OCI-LY7 (cell line): ENCODE results near the gene MRPL45. TPM values are rescaled to one million over a fixed set of nuclear protein-coding genes. Genes with fewer than 3 reads are reported as not detected.
"Not testable (repeated sequence)": the region's sequence is repeated elsewhere in the genome, so short reads cannot be mapped to it uniquely, and the experiment has no call there.

Source experiments
- Bru-seq: library from RNA; stranded (reverse); fragments of 400-500 nt; gene quantifications from one replicate; lab custom pipeline; 2021; lab: Mats Ljungman, UMichigan
- BruChase-seq, 2 experiments: library from RNA; stranded (reverse); fragments of 400-500 nt; gene quantifications; one replicate each; lab custom pipeline; 2021; lab: Mats Ljungman, UMichigan
- BruUV-seq: library from RNA; stranded (reverse); fragments of 400-500 nt; replicated peaks from 2 replicates; lab custom pipeline; 2021; lab: Mats Ljungman, UMichigan
- CTCF ChIA-PET: fragments of 300-600 bp; sonication (Branson Sonifier 250); formaldehyde crosslinking; loops from one replicate; lab custom pipeline; 2022; ENCODE audit warnings: antibody characterized with exemption; ENCODE audit not compliant: unreplicated experiment; lab: Charles Lee
- POLR2A ChIA-PET: fragments of 300-600 bp; sonication (Branson Sonifier 250); formaldehyde crosslinking; loops from one replicate; lab custom pipeline; 2022; ENCODE audit warnings: antibody characterized with exemption; lab: Charles Lee
- DNase-seq: peaks from one replicate; pipeline ENCODE4 v3.0.0-alpha.2; 2015; ENCODE audit warnings: low spot score
- H2AFZ ChIP-seq: fragments of 200-600 bp; sonication (generic), shearing (Covaris generic); 2 replicates; pipeline ENCODE4 v1.6.1; 2014; ENCODE audit warnings: mild to moderate bottlenecking, antibody characterized with exemption, low read length, moderate library complexity
- H3K27ac ChIP-seq: fragments of 200-600 bp; sonication (generic); 2 replicates; pipeline ENCODE4 v1.5.1; 2014; ENCODE audit warnings: mixed run types, low read depth, mild to moderate bottlenecking, moderate library complexity, low read length, inconsistent platforms; ENCODE audit not compliant: poor library complexity, severe bottlenecking
- H3K36me3 ChIP-seq: fragments of 200-600 bp; sonication (generic); 2 replicates; pipeline ENCODE4 v1.6.1; 2014; ENCODE audit warnings: mild to moderate bottlenecking, antibody characterized with exemption, low read length, moderate library complexity, mixed read lengths; ENCODE audit not compliant: insufficient read depth
- H3K4me1 ChIP-seq: fragments of 200-600 bp; sonication (generic); 2 replicates; pipeline ENCODE4 v1.5.1; 2014; ENCODE audit warnings: mild to moderate bottlenecking, low read length; ENCODE audit not compliant: insufficient read depth, poor library complexity, severe bottlenecking
- H3K4me2 ChIP-seq: fragments of 200-600 bp; sonication (generic); 2 replicates; pipeline ENCODE4 v1.6.1; 2014; ENCODE audit warnings: mild to moderate bottlenecking, low read length
- H3K4me3 ChIP-seq: fragments of 200-600 bp; sonication (generic); 2 replicates; pipeline ENCODE4 v1.5.1; 2014; ENCODE audit warnings: mild to moderate bottlenecking, low read depth, low read length; ENCODE audit not compliant: poor library complexity, severe bottlenecking
- H3K79me2 ChIP-seq: fragments of 200-600 bp; sonication (generic); 2 replicates; pipeline ENCODE4 v1.6.1; 2016; ENCODE audit warnings: low read depth, mild to moderate bottlenecking, low read length, moderate library complexity, mixed read lengths; ENCODE audit not compliant: insufficient read depth
- H3K9me2 ChIP-seq: fragments of 200-600 bp; sonication (generic); 2 replicates; pipeline ENCODE4 v1.6.1; 2016; ENCODE audit warnings: mild to moderate bottlenecking, low read length, mixed read lengths; ENCODE audit not compliant: insufficient read depth
- H3K9me3 ChIP-seq: fragments of 200-600 bp; sonication (generic); 2 replicates; pipeline ENCODE4 v1.6.1; 2014; ENCODE audit warnings: mild to moderate bottlenecking, mixed run types, low read length, mixed read lengths
- H4K20me1 ChIP-seq: fragments of 200-600 bp; sonication (generic); 2 replicates; pipeline ENCODE4 v1.6.1; 2014; ENCODE audit warnings: mild to moderate bottlenecking, antibody characterized with exemption, low read length, moderate library complexity, mixed read lengths; ENCODE audit not compliant: insufficient read depth
- intact Hi-C: fragments of 100-400 bp; cut with micrococcal nuclease; formaldehyde crosslinking; loops from one replicate; pipeline ENCODE4 v1.10.0; 2022; ENCODE audit not compliant: unreplicated experiment
- long read RNA-seq: library from polyadenylated mRNA; stranded (forward); transcript quantifications from one replicate; pipeline ENCODE4 v2.0.0, GENCODE V29; 2022
- total RNA-seq, 2 experiments: library from RNA; depleted of rRNA in 1 of 2; stranded (reverse); fragments of >200 nt in 1 of 2; shearing (Covaris generic) in 1 of 2; gene quantifications; 2 replicates each; pipeline ENCODE4 v1.2.3, GENCODE V29; 2014 to 2022

Gene MRPL45
- total RNA-seq (2014; rRNA removed; shearing (Covaris generic)) (29.5 and 29.6 TPM in 2 replicates), total RNA-seq (2022) (41.5 and 45.1 TPM in 2 replicates), Bru-seq, nascent RNA (percentile 67 among the genes with signal in this experiment), BruChase-seq, experiment 1, labeled RNA remaining after a 6-hour chase (percentile 74 among the genes with signal in this experiment), BruChase-seq, experiment 2, labeled RNA remaining after a 2-hour chase (percentile 72 among the genes with signal in this experiment)
- long read RNA-seq, transcript MRPL45-203 (8 exons, 1,705 nt), result major isoform, 55 of 63 reads
- long read RNA-seq, partial matches to known transcripts, result 6 of 63 reads
- long read RNA-seq, other reads (novel, unspliced or antisense), result 1 of 63 reads

DNA sequence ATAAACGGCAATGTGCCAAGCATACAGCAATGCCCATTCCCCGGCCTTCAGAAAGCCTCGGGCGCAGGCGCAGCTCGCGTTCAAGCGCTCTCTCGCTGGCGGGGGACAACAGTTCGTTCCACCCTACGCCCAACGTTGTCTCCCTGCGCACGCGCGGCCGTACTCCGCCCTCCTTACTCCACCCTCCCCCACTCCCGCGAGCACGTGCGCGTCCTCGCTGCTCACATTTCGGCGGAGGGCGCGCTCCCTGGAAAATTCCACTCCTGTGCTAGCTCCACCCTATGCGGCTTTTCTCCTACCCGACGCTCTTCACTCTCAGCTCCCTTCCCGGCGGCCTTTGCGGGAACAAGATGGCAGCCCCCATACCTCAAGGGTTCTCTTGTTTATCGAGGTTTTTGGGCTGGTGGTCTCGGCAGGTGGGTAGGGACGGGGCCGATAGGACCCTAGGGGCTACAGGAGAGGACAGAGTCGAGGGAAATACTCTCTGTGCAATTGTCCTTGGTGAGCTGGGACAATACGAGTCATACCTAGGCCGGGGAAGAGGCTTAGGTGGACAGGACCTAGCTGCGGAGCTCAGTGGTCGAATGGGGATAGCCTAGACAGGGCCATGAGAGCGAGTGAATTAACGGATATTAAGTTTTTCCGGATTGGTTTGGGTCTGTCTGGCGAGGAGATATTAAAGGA, at the start of gene MRPL45:
Gene MRPL45, plus strand, starts transcription at position 335 of the 684 bp plus-strand sequence. Its CDS starts 16 bp downstream, at position 351.
- Histone ChIP-seq H2AFZ (peak within 1 kb of the TSS; percentile 68), H3K27ac (peak within 1 kb of the TSS; percentile 60), H3K4me3 (peak within 1 kb of the TSS; percentile 77), H3K4me1 (peaks cover 11% of the 10 kb centered on the region), H3K4me2 (peak within 1 kb of the TSS; percentile 64)
- BruUV-seq, H3K9me2 ChIP-seq, H4K20me1 ChIP-seq, intact Hi-C loops, CTCF ChIA-PET, H3K36me3 ChIP-seq, H3K79me2 ChIP-seq, H3K9me3 ChIP-seq: not testable (repeated sequence)
- peak; percentile 96 for DNase-seq
- POLR2A ChIA-PET, result interaction anchor here (0.6 to 0.7 kb wide), 2 partner anchors 118 to 267 kb away, joined by 3 to 6 read pairs; no protein-coding TSS in a partner anchor

GRCh38 chr17:38253191-38253590, 43.8 kb upstream of the MRPL45 start:
- BruUV-seq, H3K27ac ChIP-seq, H3K4me1 ChIP-seq, H3K9me2 ChIP-seq, H3K4me3 ChIP-seq, H3K9me3 ChIP-seq, H2AFZ ChIP-seq, intact Hi-C loops, H3K36me3 ChIP-seq, DNase-seq, CTCF ChIA-PET, H4K20me1 ChIP-seq, POLR2A ChIA-PET, H3K4me2 ChIP-seq: not testable (repeated sequence)
- peaks cover 44% of the 10 kb centered on the region for H3K79me2 ChIP-seq

DNA sequence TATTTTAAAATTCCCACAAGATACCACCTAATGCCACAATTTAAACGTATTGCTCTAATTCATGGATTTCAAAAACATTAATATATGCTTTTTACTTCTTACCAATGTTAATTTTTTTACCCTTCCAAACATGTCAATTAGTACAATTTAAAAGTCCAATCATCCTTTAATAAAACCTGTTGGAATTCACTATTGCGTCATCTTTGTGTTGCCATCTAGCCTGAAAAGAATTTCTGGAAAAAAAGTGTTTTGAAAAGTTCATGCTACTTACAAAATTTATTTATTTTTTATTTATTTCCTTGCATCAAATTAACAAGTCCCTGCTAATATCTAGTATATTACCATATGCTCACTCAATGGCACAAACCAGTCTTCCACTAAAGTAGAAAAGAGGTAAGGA, 42.6 kb upstream of the MRPL45 start:
- H3K27ac ChIP-seq, H3K9me2 ChIP-seq, CTCF ChIA-PET, POLR2A ChIA-PET, intact Hi-C loops, H3K36me3 ChIP-seq, H4K20me1 ChIP-seq, H3K4me3 ChIP-seq, BruUV-seq, H3K4me1 ChIP-seq, DNase-seq, H3K9me3 ChIP-seq, H2AFZ ChIP-seq: not testable (repeated sequence)
- H3K4me2 ChIP-seq, result peak overlapping the region; percentile 32; the same call in 1 of the 2 replicates
- H3K79me2 ChIP-seq, result peaks cover 44% of the 10 kb centered on the region

DNA sequence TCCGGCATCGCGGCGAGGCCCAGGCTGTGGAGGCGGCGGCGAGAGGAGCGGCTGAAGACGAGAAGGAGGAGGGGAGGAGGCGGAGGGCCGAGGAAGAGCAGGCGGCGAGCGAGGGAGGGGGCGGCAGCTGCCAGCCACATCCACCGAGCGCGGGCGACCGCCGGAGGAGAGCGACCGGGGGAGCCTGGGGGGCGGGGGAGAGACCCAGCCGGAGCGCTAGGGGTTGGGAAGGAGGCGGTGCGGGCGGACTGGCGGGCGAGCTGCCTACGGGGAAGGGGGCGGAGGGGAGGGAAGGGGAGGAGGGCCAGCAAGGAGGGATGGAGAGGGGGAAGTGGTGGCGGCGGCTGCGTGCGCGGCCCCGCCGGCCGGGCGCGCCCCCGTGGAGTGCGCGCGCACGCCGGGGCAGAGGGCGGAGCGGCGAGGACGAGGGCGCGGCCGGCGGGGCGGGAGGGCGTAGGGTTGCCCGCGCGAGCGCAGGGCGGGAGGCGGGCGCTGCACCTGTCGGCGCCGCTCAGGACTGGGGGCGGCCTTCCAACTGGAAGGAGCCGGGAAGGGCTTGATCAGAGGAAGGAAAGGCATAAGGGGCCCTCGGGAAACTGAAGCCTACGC, 39.9 kb upstream of the MRPL45 start:
- BruUV-seq, H3K9me2 ChIP-seq, H3K9me3 ChIP-seq, H4K20me1 ChIP-seq, H3K4me1 ChIP-seq, POLR2A ChIA-PET, H3K36me3 ChIP-seq, intact Hi-C loops: not testable (repeated sequence)
- peak overlapping the region; percentile 57 for H3K4me2 ChIP-seq
- CTCF ChIA-PET, result interaction anchor here (0.6 kb wide), 1 partner anchor 156 kb away, joined by 3 read pairs; no protein-coding TSS in a partner anchor
- peak overlapping the region; percentile 30 for H3K27ac ChIP-seq
- peak; percentile 79 for DNase-seq
- H3K79me2 ChIP-seq, result peaks cover 32% of the 10 kb centered on the region
- peak overlapping the region; percentile 66 for H3K4me3 ChIP-seq
- peak overlapping the region; percentile 64; the same call in 1 of the 2 replicates for H2AFZ ChIP-seq

DNA sequence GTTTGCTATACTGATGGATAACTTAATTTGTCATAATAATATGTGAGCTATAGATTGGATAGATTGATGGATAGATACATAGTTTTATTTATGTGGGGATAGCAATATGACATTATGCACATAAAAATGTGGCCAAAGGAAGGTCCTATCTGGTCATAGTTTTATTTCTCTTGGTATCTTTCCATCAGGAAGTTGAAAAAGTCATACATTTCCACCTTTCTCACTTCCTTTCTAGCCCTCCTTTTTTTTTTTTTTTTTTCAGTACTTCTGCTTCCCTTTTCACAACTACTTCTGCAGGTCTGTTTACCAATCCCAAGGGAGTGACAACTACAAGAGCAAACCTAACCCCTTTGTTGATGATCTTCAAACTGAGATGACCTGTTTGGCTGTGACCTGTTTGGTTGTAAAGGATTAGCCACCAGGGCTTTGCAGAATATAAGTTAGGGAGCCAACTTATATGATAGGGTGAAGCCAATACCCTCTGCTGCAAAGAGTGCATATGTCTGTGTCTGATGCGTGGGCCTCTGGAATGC, 30.9 kb upstream of the MRPL45 start:
- H3K9me3 ChIP-seq, H3K27ac ChIP-seq, H3K4me2 ChIP-seq, H2AFZ ChIP-seq, POLR2A ChIA-PET, intact Hi-C loops, H3K4me3 ChIP-seq, DNase-seq, H4K20me1 ChIP-seq, H3K79me2 ChIP-seq, H3K36me3 ChIP-seq, BruUV-seq, CTCF ChIA-PET, H3K4me1 ChIP-seq, H3K9me2 ChIP-seq: not testable (repeated sequence)

- H3K4me1 ChIP-seq, POLR2A ChIA-PET, H3K9me3 ChIP-seq, H3K4me2 ChIP-seq, H3K79me2 ChIP-seq, CTCF ChIA-PET, DNase-seq, H3K27ac ChIP-seq, intact Hi-C loops, H3K9me2 ChIP-seq, H4K20me1 ChIP-seq, BruUV-seq, H2AFZ ChIP-seq, H3K36me3 ChIP-seq, H3K4me3 ChIP-seq: not testable (repeated sequence)
Observed at GRCh38 chr17:38266571-38266970, 30.4 kb upstream of the MRPL45 start.
